CD4-positive, alpha-beta memory T cell (primary cell): ENCODE measurements around the gene EGFL7. TPM values are rescaled to one million over a fixed set of nuclear protein-coding genes. Genes with fewer than 3 reads are reported as not detected.
A peak's percentile ranks its signal among the peaks of the same experiment; 100 is the strongest.

Source experiments
- CTCF ChIA-PET: fragments of 350-600 bp; sonication (Branson Sonifier 250); formaldehyde crosslinking; loops from one replicate; lab custom pipeline; 2021; ENCODE audit warnings: inconsistent platforms; ENCODE audit not compliant: partially characterized antibody; lab: Charles Lee
- POLR2A ChIA-PET: fragments of 350-600 bp; sonication (Branson Sonifier 250); formaldehyde crosslinking; loops from one replicate; lab custom pipeline; 2021; ENCODE audit not compliant: partially characterized antibody; lab: Charles Lee
- DNase-seq, 5 donors: peaks; one replicate each; pipeline versions ENCODE4 v3.0.0 to v3.0.0-alpha.2; 2020 to 2022; ENCODE audit warnings: mixed read lengths in 1 of 5
- H3K27ac ChIP-seq: one replicate; pipeline ENCODE4 v1.7.0; 2013; ENCODE audit warnings: low read depth, low read length
- H3K27me3 ChIP-seq: 2 replicates; pipeline ENCODE4 v1.7.0; 2013; ENCODE audit warnings: mild to moderate bottlenecking, low read length, moderate library complexity; ENCODE audit not compliant: insufficient read depth
- H3K36me3 ChIP-seq: 2 replicates; pipeline ENCODE4 v1.7.0; 2013; ENCODE audit warnings: mild to moderate bottlenecking, low read length, moderate library complexity; ENCODE audit not compliant: insufficient read depth
- H3K4me1 ChIP-seq: 2 replicates; pipeline ENCODE4 v1.7.0; 2013; ENCODE audit warnings: mild to moderate bottlenecking, low read length, moderate library complexity; ENCODE audit not compliant: insufficient read depth
- H3K4me3 ChIP-seq, 2 donors: one replicate each; pipeline ENCODE4 v1.7.0; 2013; ENCODE audit warnings: low read length in 2 of 2, mild to moderate bottlenecking in 1 of 2
- H3K9me3 ChIP-seq, 2 donors: one replicate each; pipeline ENCODE4 v1.7.0; 2013; ENCODE audit warnings: low read length in 2 of 2, control low read depth in 1 of 2; ENCODE audit not compliant: control insufficient read depth in 1 of 2
- H3K27ac Mint-ChIP-seq, 7 donors: one replicate each; pipeline ENCODE4 v1.8.0; 2020 to 2021; ENCODE audit warnings: mixed read lengths in 7 of 7, mild to moderate bottlenecking in 6 of 7, inconsistent platforms in 3 of 7, moderate library complexity in 3 of 7
- H3K27me3 Mint-ChIP-seq, 2 donors: one replicate each; pipeline ENCODE4 v1.8.0; 2020 to 2021; ENCODE audit warnings: mixed read lengths in 2 of 2
- H3K36me3 Mint-ChIP-seq, 2 donors: one replicate each; pipeline ENCODE4 v1.8.0; 2020 to 2021; ENCODE audit warnings: mixed read lengths in 2 of 2, inconsistent platforms in 1 of 2, mild to moderate bottlenecking in 1 of 2
- H3K4me1 Mint-ChIP-seq, 4 donors: one replicate each; pipeline ENCODE4 v1.8.0; 2020 to 2021; ENCODE audit warnings: mixed read lengths in 4 of 4, mild to moderate bottlenecking in 1 of 4
- H3K4me3 Mint-ChIP-seq, 8 donors: one replicate each; pipeline ENCODE4 v1.8.0; 2020 to 2021; ENCODE audit warnings: mixed read lengths in 8 of 8, mild to moderate bottlenecking in 7 of 8, moderate library complexity in 6 of 8, inconsistent platforms in 3 of 8
- H3K9me3 Mint-ChIP-seq, 8 donors: one replicate each; pipeline ENCODE4 v1.8.0; 2020 to 2021; ENCODE audit warnings: mixed read lengths in 8 of 8, mild to moderate bottlenecking in 5 of 8, inconsistent platforms in 3 of 8, moderate library complexity in 1 of 8
- intact Hi-C: fragments of 100-400 bp; cut with micrococcal nuclease; formaldehyde crosslinking; loops from one replicate; pipeline ENCODE4 v1.15.1; 2023
- polyA plus RNA-seq, 2 donors: library from polyadenylated mRNA; unstranded; fragments of 300-500 nt; fragmentation: Illumina TruSeq; gene quantifications; one replicate each; pipeline ENCODE4 v1.2.3, GENCODE V29; 2021
- total RNA-seq, 2 experiments: library from RNA; stranded (reverse); gene quantifications; one replicate each; pipeline ENCODE4 v1.2.3, GENCODE V29; 2021

EGFL7 gene
- total and polyA plus RNA-seq, 4 experiments from 2014 or later, result 0.64 TPM; not detected in 3

DNA sequence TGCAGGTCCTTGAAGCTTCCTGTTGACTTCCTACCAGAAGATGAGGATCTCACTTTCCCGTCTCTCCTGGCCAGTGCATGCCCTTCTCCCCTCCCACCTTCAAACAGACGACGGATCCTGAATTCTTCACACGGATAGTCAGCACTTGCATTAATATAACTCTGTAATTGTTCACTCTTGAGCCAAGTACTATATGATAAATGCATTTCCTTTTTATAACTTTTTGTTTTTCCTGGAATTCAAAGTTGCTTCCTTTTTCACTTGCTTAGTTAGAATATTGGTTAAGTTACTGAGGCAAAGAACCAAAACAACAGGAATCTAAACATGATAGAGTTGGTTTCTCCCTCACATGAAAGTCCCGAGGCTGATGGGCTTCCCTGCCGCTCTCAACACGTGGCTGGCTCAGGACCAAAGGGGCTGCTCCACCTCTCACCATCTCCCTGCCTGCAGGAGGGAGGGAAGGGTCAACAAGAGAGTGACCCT, 20.2 kb upstream of the EGFL7 start:
- Histone ChIP-seq H3K27me3 (peaks cover 13% of the 10 kb centered on the region), H3K36me3 (no peaks in the 10 kb centered on the region), H3K9me3 (no peaks in the 10 kb centered on the region), H3K27ac (no peak overlapping the region), H3K4me3 (no peak overlapping the region), H3K4me1 (peaks cover 10% of the 10 kb centered on the region)
- Mint-ChIP-seq H3K4me3 (no peak overlapping the region), H3K36me3 (no peaks in the 10 kb centered on the region), H3K4me1 (peaks cover 0 to 8% (median 0%) of the 10 kb centered on the region in 4 donors), H3K27me3 (peaks cover 11 to 14% of the 10 kb centered on the region in 2 donors), H3K27ac (peak overlapping the region in 1 of 7 donors; percentile 22), H3K9me3 (no peaks in the 10 kb centered on the region)
- ChIA-PET POLR2A (no interaction called here), CTCF (interaction anchor here (1.5 kb wide), 1 partner anchor 11 kb away, joined by 4 read pairs; no protein-coding TSS in a partner anchor)
- intact Hi-C loops, result no loop called here
- no peak for DNase-seq

DNA sequence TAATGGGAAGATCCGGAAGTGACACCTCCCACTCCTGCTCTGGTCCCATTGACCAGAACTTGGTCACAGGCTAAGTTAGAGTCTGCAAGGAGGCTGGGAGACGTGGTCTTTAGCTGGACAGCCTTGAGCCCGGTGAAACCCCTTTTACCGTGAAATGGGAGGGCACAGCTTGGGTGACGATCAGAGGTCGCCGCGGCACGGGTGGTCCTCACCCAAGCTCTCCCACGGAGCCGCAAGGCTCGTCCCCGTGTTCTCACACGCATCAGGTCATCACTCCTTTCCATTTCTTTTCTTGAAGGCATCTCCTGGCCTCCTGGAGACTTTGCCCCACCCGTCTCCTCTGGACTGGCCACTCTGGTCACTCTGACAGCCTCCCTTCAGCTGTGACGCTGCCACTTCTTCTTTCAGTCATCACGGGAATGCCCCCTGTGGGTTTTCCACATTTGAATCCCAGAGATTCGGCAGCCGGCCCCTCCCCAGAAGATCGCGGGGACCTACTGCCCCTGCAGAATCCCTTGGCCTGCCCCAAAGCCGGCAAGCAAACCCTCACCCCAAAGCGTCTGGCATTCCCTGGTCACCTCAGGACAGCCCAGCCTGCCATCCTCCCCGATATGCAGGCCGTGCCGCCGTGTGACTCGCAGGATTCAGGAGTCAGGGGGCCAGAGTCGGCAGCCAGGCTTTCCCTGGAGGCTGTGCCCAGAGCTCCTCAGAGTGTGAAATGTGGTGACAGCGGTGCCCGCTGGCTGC, 18.9 kb upstream of the EGFL7 start:
- Histone ChIP-seq H3K36me3 (no peaks in the 10 kb centered on the region), H3K27ac (no peak overlapping the region), H3K4me3 (no peak overlapping the region), H3K4me1 (peaks cover 10% of the 10 kb centered on the region), H3K9me3 (no peaks in the 10 kb centered on the region), H3K27me3 (peaks cover 13% of the 10 kb centered on the region)
- CTCF ChIA-PET, result interaction anchor here (1.0 to 1.5 kb wide), 3 partner anchors 12 to 158 kb away, joined by 3 to 4 read pairs (median 3); no protein-coding TSS in a partner anchor
- Mint-ChIP-seq H3K4me1 (peaks cover 0 to 8% (median 0%) of the 10 kb centered on the region in 4 donors), H3K9me3 (no peaks in the 10 kb centered on the region), H3K4me3 (peak overlapping the region in 1 of 8 donors; percentile 26), H3K27me3 (peaks cover 13 to 16% of the 10 kb centered on the region in 2 donors), H3K36me3 (no peaks in the 10 kb centered on the region), H3K27ac (no peak overlapping the region)
- intact Hi-C loops, result loop anchor here (1.0 kb wide), 1 partner anchor 158 kb away; no protein-coding TSS in a partner anchor
- POLR2A ChIA-PET, result no interaction called here
- DNase-seq, result no peak

DNA sequence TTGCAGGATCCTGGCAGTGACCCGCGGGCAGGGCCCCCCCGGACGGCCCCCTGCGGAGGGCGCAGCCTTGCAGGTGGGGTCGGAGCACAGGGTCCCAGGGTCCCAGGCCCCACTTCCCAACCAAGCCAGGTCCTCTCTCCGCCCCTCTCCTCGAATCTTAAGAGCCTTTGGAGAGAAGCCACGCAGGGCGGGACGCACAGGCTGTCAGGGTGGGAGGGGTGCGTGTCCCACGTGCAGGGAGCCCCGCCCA, 18.4 kb upstream of the EGFL7 start:
- H3K4me3 ChIP-seq, result no peak overlapping the region
- H3K27me3 Mint-ChIP-seq, result peaks cover 16 to 18% of the 10 kb centered on the region in 2 donors
- CTCF ChIA-PET, result interaction anchor here (0.8 to 1.5 kb wide), 4 partner anchors 13 to 159 kb away, joined by 3 to 4 read pairs (median 3); no protein-coding TSS in a partner anchor
- peaks cover 10% of the 10 kb centered on the region for H3K4me1 ChIP-seq
- no peaks in the 10 kb centered on the region for H3K9me3 Mint-ChIP-seq
- no peak overlapping the region for H3K27ac ChIP-seq
- intact Hi-C loops, result loop anchor here (1.0 kb wide), 1 partner anchor 159 kb away; no protein-coding TSS in a partner anchor
- peaks cover 0 to 8% (median 0%) of the 10 kb centered on the region in 4 donors for H3K4me1 Mint-ChIP-seq
- H3K4me3 Mint-ChIP-seq, result no peak overlapping the region
- H3K27ac Mint-ChIP-seq, result no peak overlapping the region
- H3K36me3 Mint-ChIP-seq, result no peaks in the 10 kb centered on the region
- no peak for DNase-seq
- no peaks in the 10 kb centered on the region for H3K9me3 ChIP-seq
- POLR2A ChIA-PET, result no interaction called here
- H3K36me3 ChIP-seq, result no peaks in the 10 kb centered on the region
- H3K27me3 ChIP-seq, result peaks cover 13% of the 10 kb centered on the region

DNA sequence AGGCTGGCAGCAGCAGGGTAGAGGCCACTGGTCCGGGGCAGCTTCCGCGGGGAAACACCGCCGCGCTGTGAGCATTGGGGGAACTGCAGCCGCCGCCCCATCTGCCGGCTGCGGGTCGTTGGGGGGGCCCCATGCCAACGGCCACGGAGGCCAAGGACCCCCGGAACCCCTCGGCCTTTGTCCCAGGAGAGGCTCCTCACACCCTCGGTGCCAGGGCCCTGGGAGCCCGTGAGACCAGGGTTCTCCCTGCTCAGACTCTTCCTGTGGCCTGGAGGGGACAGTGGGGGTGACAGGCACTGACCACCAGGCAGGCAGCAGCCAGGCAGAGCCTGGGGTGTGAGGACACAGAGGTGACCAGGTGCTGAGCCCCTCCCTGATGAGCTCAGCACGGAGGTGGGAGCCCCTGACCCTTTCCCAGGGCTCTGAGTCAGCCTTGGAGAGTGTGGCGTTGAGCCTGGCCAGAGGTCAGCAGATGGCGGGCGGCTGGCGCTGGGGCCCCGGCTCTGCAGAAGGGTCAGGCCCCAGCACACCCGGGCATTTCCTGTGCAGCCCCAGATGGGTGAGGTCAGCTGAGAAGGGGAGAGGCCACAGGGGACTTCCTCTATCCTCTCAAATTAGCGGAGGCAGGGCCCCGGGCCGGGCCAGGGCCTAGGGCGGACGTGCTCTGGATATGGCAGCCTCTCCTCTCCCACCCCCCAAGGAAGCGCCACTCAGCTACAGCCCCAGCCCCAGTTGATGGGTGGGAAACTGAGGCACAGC, 17.9 kb upstream of the EGFL7 start:
- DNase-seq, result peak; percentile 61 to 77 (median 67)
- Histone ChIP-seq H3K27me3 (peaks cover 13% of the 10 kb centered on the region), H3K9me3 (no peaks in the 10 kb centered on the region), H3K27ac (no peak overlapping the region), H3K36me3 (no peaks in the 10 kb centered on the region), H3K4me1 (peaks cover 10% of the 10 kb centered on the region), H3K4me3 (no peak overlapping the region)
- Mint-ChIP-seq H3K9me3 (no peaks in the 10 kb centered on the region), H3K36me3 (no peaks in the 10 kb centered on the region), H3K4me3 (no peak overlapping the region), H3K4me1 (peaks cover 0 to 8% (median 0%) of the 10 kb centered on the region in 4 donors), H3K27me3 (peaks cover 16 to 18% of the 10 kb centered on the region in 2 donors), H3K27ac (no peak overlapping the region)
- intact Hi-C loops, result loop anchor here (1.0 kb wide), 1 partner anchor 159 kb away; no protein-coding TSS in a partner anchor
- POLR2A ChIA-PET, result no interaction called here
- CTCF ChIA-PET, result interaction anchor here (0.8 to 2.9 kb wide), 4 partner anchors 20 to 159 kb away, joined by 3 to 10 read pairs (median 4); no protein-coding TSS in a partner anchor

DNA sequence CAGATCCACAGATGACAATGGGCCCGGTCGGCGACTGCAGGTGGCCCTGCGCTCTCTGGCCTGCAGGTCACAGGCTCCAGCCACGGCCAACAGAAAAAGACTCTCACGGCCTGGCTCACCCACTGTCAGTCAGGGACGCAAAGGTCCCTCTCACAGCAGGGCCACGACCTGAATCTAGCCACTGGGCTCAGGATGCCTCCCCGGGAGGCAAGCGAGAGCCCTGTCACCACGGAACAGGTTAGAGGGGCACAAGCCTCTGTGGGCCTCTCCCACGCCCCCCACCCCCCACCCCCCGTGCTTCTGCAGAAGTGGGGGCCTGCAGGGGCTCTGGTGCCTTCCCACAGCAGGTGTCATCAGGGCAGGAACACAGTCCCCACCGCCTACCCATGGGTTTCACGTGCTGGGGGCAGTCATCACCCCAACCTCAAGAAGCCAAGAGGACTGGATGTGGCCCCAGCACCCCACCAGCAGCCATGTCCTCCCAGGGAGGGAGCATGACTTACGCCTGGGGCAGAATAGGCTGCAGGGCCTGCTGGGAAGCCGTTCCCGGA, 17.3 kb upstream of the EGFL7 start:
- no peak overlapping the region for H3K27ac ChIP-seq
- H3K4me3 ChIP-seq, result no peak overlapping the region
- intact Hi-C loops, result no loop called here
- ChIA-PET CTCF (interaction anchor here (0.8 to 2.9 kb wide), 2 partner anchors 156 to 160 kb away, joined by 4 to 10 read pairs; no protein-coding TSS in a partner anchor), POLR2A (no interaction called here)
- no peaks in the 10 kb centered on the region for H3K9me3 ChIP-seq
- no peaks in the 10 kb centered on the region for H3K36me3 Mint-ChIP-seq
- H3K27me3 ChIP-seq, result peaks cover 13% of the 10 kb centered on the region
- no peaks in the 10 kb centered on the region for H3K36me3 ChIP-seq
- no peak overlapping the region for H3K27ac Mint-ChIP-seq
- no peak for DNase-seq
- H3K4me3 Mint-ChIP-seq, result no peak overlapping the region
- no peaks in the 10 kb centered on the region for H3K9me3 Mint-ChIP-seq
- peaks cover 16 to 18% of the 10 kb centered on the region in 2 donors for H3K27me3 Mint-ChIP-seq
- H3K4me1 ChIP-seq, result peaks cover 10% of the 10 kb centered on the region
- peaks cover 0 to 8% (median 0%) of the 10 kb centered on the region in 4 donors for H3K4me1 Mint-ChIP-seq

DNA sequence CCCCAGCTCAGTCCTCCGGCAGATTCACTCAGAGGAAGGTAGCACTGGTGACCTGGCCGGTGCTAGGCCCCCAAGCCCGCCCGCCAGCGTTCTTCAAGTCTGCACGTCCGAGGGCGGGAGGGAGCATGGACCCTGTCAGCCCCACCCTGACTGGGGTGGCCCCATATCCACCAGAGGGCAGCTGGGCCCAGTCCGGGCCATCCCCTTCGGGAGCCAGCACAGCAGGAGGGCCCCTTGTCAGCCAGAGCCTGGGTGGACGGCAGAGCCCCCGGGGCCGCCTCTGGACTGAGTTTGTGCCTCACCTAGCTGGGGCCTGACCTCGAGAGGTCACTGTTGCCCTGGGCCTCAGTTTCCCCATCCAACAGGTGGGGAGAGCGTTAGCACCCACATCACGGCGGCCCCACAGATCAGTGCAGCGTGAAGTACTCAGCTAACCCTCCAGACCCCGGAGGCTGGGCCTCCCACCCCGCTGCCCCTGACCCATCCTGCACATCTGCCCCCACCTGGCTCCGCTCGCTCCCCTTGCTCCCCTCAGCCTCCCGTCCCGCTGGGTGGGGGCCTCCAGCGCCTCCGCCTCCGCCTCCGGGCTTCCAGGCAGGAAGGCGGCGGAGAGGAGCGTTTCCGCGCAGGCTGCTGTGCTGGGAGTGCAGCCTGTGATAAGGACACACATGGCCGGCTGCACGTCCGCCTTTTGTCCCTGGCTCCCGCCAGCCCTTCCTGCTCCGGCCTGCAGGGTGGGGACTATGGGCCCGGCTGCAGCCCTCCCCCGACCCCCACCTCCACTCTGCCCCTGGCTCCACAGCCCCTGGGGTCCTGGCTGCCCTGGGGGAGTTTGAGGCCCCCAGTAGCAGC, 16.6 kb upstream of the EGFL7 start:
- no peak overlapping the region for H3K27ac Mint-ChIP-seq
- DNase-seq, result no peak
- Histone ChIP-seq H3K36me3 (no peaks in the 10 kb centered on the region), H3K27me3 (peaks cover 13% of the 10 kb centered on the region), H3K27ac (no peak overlapping the region), H3K4me3 (no peak overlapping the region), H3K4me1 (peaks cover 10% of the 10 kb centered on the region), H3K9me3 (no peaks in the 10 kb centered on the region)
- CTCF ChIA-PET, result interaction anchor here (1.0 to 2.9 kb wide), 2 partner anchors 158 to 161 kb away, joined by 3 to 10 read pairs; no protein-coding TSS in a partner anchor
- POLR2A ChIA-PET, result no interaction called here
- H3K4me1 Mint-ChIP-seq, result peaks cover 0 to 8% (median 0%) of the 10 kb centered on the region in 4 donors
- H3K27me3 Mint-ChIP-seq, result peaks cover 18 to 20% of the 10 kb centered on the region in 2 donors
- no peaks in the 10 kb centered on the region for H3K36me3 Mint-ChIP-seq
- intact Hi-C loops, result no loop called here
- no peak overlapping the region for H3K4me3 Mint-ChIP-seq
- H3K9me3 Mint-ChIP-seq, result no peaks in the 10 kb centered on the region
